SK-N-SH treated with all-trans-retinoic acid at 6 μM for 48 hours (cell line): ENCODE results near the gene CD19.

Source experiments
- ARNTL ChIP-seq: fragments of 450-650 bp; formaldehyde crosslinking; IDR thresholded peaks from 2 replicates; pipeline ENCODE4 v1.5.0; 2020; ENCODE audit warnings: low read depth, mild to moderate bottlenecking, moderate library complexity, borderline replicate concordance
- BACH2 ChIP-seq: fragments of 250-450 bp; sonication (Bioruptor Pico); IDR thresholded peaks from 2 replicates; pipeline ENCODE4 v1.9.0; 2021; ENCODE audit warnings: mild to moderate bottlenecking, borderline replicate concordance
- CREB5 ChIP-seq: fragments of 250-450 bp; sonication (Bioruptor Pico); IDR thresholded peaks from 2 replicates; pipeline ENCODE4 v1.5.1; 2020; ENCODE audit warnings: low read depth, mild to moderate bottlenecking, moderate library complexity
- CSDC2 ChIP-seq: fragments of 250-450 bp; sonication (Bioruptor Pico); IDR thresholded peaks from 2 replicates; pipeline ENCODE4 v1.5.0; 2020; ENCODE audit warnings: mild to moderate bottlenecking, moderate library complexity
- ESRRG ChIP-seq: fragments of 250-450 bp; sonication (Bioruptor Pico); IDR thresholded peaks from 2 replicates; pipeline ENCODE4 v1.6.1; 2021; ENCODE audit warnings: mild to moderate bottlenecking
- ISL1 ChIP-seq: fragments of 250-450 bp; sonication (Bioruptor Pico); IDR thresholded peaks from 2 replicates; pipeline ENCODE4 v2.1.2; 2022; ENCODE audit warnings: mild to moderate bottlenecking, moderate library complexity
- OSR1 ChIP-seq: fragments of 250-450 bp; sonication (Bioruptor Pico); IDR thresholded peaks from 2 replicates; pipeline ENCODE4 v1.8.0; 2022; ENCODE audit warnings: moderate library complexity, mild to moderate bottlenecking, inconsistent platforms
- SNAI2 ChIP-seq: fragments of 250-450 bp; sonication (Bioruptor Pico); IDR thresholded peaks from 2 replicates; pipeline ENCODE4 v1.5.0; 2020; ENCODE audit warnings: mild to moderate bottlenecking, moderate library complexity
- TOX ChIP-seq: fragments of 250-450 bp; sonication (Bioruptor Pico); IDR thresholded peaks from 2 replicates; pipeline ENCODE4 v1.8.0; 2021; ENCODE audit warnings: mild to moderate bottlenecking, moderate library complexity, borderline replicate concordance
- ZC3H10 ChIP-seq: fragments of 250-450 bp; sonication (Bioruptor Pico); IDR thresholded peaks from 2 replicates; pipeline ENCODE4 v1.5.1; 2021; ENCODE audit warnings: mild to moderate bottlenecking, moderate library complexity
- ZFP3 ChIP-seq: fragments of 250-450 bp; sonication (Bioruptor Pico); IDR thresholded peaks from 2 replicates; pipeline ENCODE4 v1.5.0; 2020; ENCODE audit warnings: mild to moderate bottlenecking, moderate library complexity
- ZFP30 ChIP-seq: fragments of 450-650 bp; formaldehyde crosslinking; IDR thresholded peaks from 2 replicates; pipeline ENCODE4 v1.5.0; 2022; ENCODE audit warnings: mild to moderate bottlenecking, moderate library complexity
- TF ChIP-seq, protein P1 (sequence below): fragments of 250-450 bp; sonication (Bioruptor Pico); IDR thresholded peaks from 2 replicates; pipeline ENCODE4 v1.8.0; 2020; ENCODE audit warnings: mild to moderate bottlenecking, moderate library complexity, borderline replicate concordance

DNA sequence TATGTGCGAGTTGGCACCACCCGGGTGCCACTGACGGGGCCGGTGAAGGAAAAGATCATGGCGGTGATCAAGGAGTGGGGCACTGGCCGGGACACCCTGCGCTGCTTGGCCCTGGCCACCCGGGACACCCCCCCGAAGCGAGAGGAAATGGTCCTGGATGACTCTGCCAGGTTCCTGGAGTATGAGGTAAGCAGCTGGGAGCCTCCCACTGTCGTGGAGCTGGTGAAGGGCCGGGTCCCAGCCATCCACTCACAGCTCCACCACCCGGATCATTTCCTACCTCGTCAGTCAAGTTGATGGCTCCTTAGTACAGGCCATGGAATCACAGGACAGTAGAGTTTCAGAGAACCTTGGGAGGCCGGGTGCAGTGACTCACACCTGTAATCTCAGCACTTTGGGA, 33.5 kb upstream of the CD19 start:
- TF ChIP-seq, protein P1, sequence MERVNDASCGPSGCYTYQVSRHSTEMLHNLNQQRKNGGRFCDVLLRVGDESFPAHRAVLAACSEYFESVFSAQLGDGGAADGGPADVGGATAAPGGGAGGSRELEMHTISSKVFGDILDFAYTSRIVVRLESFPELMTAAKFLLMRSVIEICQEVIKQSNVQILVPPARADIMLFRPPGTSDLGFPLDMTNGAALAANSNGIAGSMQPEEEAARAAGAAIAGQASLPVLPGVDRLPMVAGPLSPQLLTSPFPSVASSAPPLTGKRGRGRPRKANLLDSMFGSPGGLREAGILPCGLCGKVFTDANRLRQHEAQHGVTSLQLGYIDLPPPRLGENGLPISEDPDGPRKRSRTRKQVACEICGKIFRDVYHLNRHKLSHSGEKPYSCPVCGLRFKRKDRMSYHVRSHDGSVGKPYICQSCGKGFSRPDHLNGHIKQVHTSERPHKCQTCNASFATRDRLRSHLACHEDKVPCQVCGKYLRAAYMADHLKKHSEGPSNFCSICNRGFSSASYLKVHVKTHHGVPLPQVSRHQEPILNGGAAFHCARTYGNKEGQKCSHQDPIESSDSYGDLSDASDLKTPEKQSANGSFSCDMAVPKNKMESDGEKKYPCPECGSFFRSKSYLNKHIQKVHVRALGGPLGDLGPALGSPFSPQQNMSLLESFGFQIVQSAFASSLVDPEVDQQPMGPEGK (CRISPR knock-in tag): no peak
- TF ChIP-seq ZFP3 (CRISPR knock-in tag) (no peak), ESRRG (no peak), OSR1 (CRISPR knock-in tag) (no peak), SNAI2 (CRISPR knock-in tag) (no peak), CREB5 (CRISPR knock-in tag) (no peak), BACH2 (CRISPR knock-in tag) (no peak), CSDC2 (CRISPR knock-in tag) (no peak), ZC3H10 (CRISPR knock-in tag) (no peak), ARNTL (CRISPR knock-in tag) (no peak), TOX (CRISPR knock-in tag) (no peak), ISL1 (CRISPR knock-in tag) (no peak), ZFP30 (no peak)
